IMR-90 (cell line): ENCODE measurements around the gene GPR15LG.

Source experiments
- BHLHE40 ChIP-seq: fragments of 150-350 bp; IDR thresholded peaks from 2 replicates; pipeline ENCODE4 v1.6.1; 2016; ENCODE audit warnings: mild to moderate bottlenecking, low read depth, low read length
- NFE2L2 ChIP-seq: fragments of 150-350 bp; IDR thresholded peaks from 2 replicates; pipeline ENCODE4 v1.6.1; 2016; ENCODE audit warnings: low read depth, mild to moderate bottlenecking, low read length
- RCOR1 ChIP-seq: IDR thresholded peaks from 2 replicates; pipeline ENCODE4 v1.6.1; 2012; ENCODE audit warnings: mild to moderate bottlenecking, low read length, improper control_type of control experiment; ENCODE audit not compliant: insufficient replicate concordance
- RFX5 ChIP-seq: IDR thresholded peaks from 2 replicates; pipeline ENCODE4 v1.8.0; 2012; ENCODE audit warnings: low read depth, mild to moderate bottlenecking, low read length, moderate library complexity
- TF ChIP-seq, protein P1 (sequence below): conservative IDR thresholded peaks from 2 replicates; pipeline ENCODE4 v1.5.1; 2012; ENCODE audit warnings: mild to moderate bottlenecking, low read depth, low read length, improper control_type of control experiment

DNA sequence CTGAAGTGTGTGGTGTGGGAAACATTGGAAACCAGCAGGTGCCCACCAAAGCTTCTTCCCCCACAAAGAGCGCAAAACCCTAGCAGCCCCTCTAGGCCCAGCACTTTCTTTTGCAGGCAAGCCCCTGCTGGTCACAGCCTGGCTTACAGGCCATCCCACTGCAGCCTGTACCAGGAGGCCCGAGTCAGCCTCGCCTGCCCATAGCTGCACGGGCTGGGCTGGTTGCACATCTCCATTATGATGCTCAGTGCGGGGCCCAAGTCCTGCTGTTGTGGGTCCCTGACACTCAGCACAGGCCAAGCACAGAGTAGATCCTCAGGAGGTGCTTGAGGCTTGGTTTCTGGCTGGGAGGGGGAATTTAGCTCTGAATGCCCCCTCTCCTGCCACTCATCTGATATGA lies 28.7 kb downstream of the GPR15LG start:
- TF ChIP-seq RFX5 (no peak), RCOR1 (no peak), BHLHE40 (no peak), NFE2L2 (no peak)
- TF ChIP-seq, protein P1, sequence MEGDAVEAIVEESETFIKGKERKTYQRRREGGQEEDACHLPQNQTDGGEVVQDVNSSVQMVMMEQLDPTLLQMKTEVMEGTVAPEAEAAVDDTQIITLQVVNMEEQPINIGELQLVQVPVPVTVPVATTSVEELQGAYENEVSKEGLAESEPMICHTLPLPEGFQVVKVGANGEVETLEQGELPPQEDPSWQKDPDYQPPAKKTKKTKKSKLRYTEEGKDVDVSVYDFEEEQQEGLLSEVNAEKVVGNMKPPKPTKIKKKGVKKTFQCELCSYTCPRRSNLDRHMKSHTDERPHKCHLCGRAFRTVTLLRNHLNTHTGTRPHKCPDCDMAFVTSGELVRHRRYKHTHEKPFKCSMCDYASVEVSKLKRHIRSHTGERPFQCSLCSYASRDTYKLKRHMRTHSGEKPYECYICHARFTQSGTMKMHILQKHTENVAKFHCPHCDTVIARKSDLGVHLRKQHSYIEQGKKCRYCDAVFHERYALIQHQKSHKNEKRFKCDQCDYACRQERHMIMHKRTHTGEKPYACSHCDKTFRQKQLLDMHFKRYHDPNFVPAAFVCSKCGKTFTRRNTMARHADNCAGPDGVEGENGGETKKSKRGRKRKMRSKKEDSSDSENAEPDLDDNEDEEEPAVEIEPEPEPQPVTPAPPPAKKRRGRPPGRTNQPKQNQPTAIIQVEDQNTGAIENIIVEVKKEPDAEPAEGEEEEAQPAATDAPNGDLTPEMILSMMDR = no peak
